H9 (cell line): ENCODE measurements around the gene UBFD1. TPM values are rescaled to one million over a fixed set of nuclear protein-coding genes. Genes with fewer than 3 reads are reported as not detected.

Source experiments
- DNase-seq: peaks from one replicate; pipeline ENCODE4 v3.0.0-alpha.2; 2017
- H2AFZ ChIP-seq: one replicate; pipeline ENCODE4 v1.6.1; 2013; ENCODE audit warnings: mild to moderate bottlenecking, low read length, control low read depth, moderate library complexity
- H2AK5ac ChIP-seq: 2 replicates; pipeline ENCODE4 v1.6.1; 2013; ENCODE audit warnings: low read length, control low read depth, mixed read lengths; ENCODE audit not compliant: insufficient read length
- H2BK120ac ChIP-seq: one replicate; pipeline ENCODE4 v1.6.1; 2013; ENCODE audit warnings: low read depth, mild to moderate bottlenecking, low read length, control low read depth, inconsistent platforms; ENCODE audit not compliant: poor library complexity, severe bottlenecking
- H2BK12ac ChIP-seq: 2 replicates; pipeline ENCODE4 v1.6.1; 2013; ENCODE audit warnings: low read length, control low read depth, mixed read lengths, low read depth; ENCODE audit not compliant: insufficient read length
- H2BK15ac ChIP-seq: 2 replicates; pipeline ENCODE4 v1.6.1; 2013; ENCODE audit warnings: low read depth, low read length, control low read depth
- H2BK20ac ChIP-seq: one replicate; pipeline ENCODE4 v1.6.1; 2013; ENCODE audit warnings: low read depth, mild to moderate bottlenecking, low read length, control low read depth, inconsistent platforms; ENCODE audit not compliant: poor library complexity, severe bottlenecking
- H2BK5ac ChIP-seq: 2 replicates; pipeline ENCODE4 v1.6.1; 2013; ENCODE audit warnings: low read length, control low read depth, mixed read lengths; ENCODE audit not compliant: insufficient read length
- H3K14ac ChIP-seq: 2 replicates; pipeline ENCODE4 v1.6.1; 2013; ENCODE audit warnings: low read length, control low read depth; ENCODE audit not compliant: insufficient read depth
- H3K18ac ChIP-seq: 2 replicates; pipeline ENCODE4 v1.6.1; 2013; ENCODE audit warnings: low read depth, mild to moderate bottlenecking, mixed read lengths, low read length, control low read depth; ENCODE audit not compliant: insufficient read length
- H3K23ac ChIP-seq: 2 replicates; pipeline ENCODE4 v1.6.1; 2013; ENCODE audit warnings: low read length, control low read depth, mixed read lengths, low read depth; ENCODE audit not compliant: insufficient read length
- H3K23me2 ChIP-seq: 2 replicates; pipeline ENCODE4 v1.6.1; 2013; ENCODE audit warnings: low read depth, mild to moderate bottlenecking, mixed read lengths, low read length, control low read depth; ENCODE audit not compliant: insufficient read length, poor library complexity, severe bottlenecking
- H3K27ac ChIP-seq: 2 replicates; pipeline ENCODE4 v1.5.1; 2013; ENCODE audit warnings: low read length, control low read depth, mixed read lengths, low read depth; ENCODE audit not compliant: insufficient read length
- H3K27me3 ChIP-seq: 2 replicates; pipeline ENCODE4 v1.6.1; 2013; ENCODE audit warnings: low read length, control low read depth, inconsistent platforms; ENCODE audit not compliant: insufficient read depth
- H3K4ac ChIP-seq: 2 replicates; pipeline ENCODE4 v1.6.1; 2013; ENCODE audit warnings: low read depth, mild to moderate bottlenecking, control low read depth, inconsistent platforms, low read length, moderate library complexity
- H3K4me1 ChIP-seq: 2 replicates; pipeline ENCODE4 v1.6.1; 2013; ENCODE audit warnings: low read length, control low read depth, inconsistent platforms; ENCODE audit not compliant: insufficient read depth
- H3K4me2 ChIP-seq: 2 replicates; pipeline ENCODE4 v1.6.1; 2013; ENCODE audit warnings: low read length, control low read depth, mixed read lengths; ENCODE audit not compliant: insufficient read length, insufficient read depth
- H3K56ac ChIP-seq: 2 replicates; pipeline ENCODE4 v1.6.1; 2013; ENCODE audit warnings: low read depth, mild to moderate bottlenecking, mixed read lengths, low read length, control low read depth; ENCODE audit not compliant: insufficient read length
- H3K79me1 ChIP-seq: 2 replicates; pipeline ENCODE4 v1.6.1; 2013; ENCODE audit warnings: low read depth, mild to moderate bottlenecking, moderate library complexity, low read length, control low read depth, inconsistent platforms; ENCODE audit not compliant: insufficient read depth, poor library complexity, severe bottlenecking
- H3K79me2 ChIP-seq: 2 replicates; pipeline ENCODE4 v1.6.1; 2013; ENCODE audit warnings: low read length, control low read depth, inconsistent platforms; ENCODE audit not compliant: insufficient read depth
- H3K9ac ChIP-seq: 2 replicates; pipeline ENCODE4 v1.6.1; 2013; ENCODE audit warnings: low read length, control low read depth, mixed read lengths; ENCODE audit not compliant: insufficient read length; ENCODE audit errors: extremely low read depth
- H3K9me3 ChIP-seq: one replicate; pipeline ENCODE4 v1.6.1; 2013; ENCODE audit warnings: low read depth, low read length, inconsistent platforms; ENCODE audit not compliant: control insufficient read depth
- H3T11ph ChIP-seq: one replicate; pipeline ENCODE4 v1.6.1; 2013; ENCODE audit warnings: mild to moderate bottlenecking, low read length, control low read depth, inconsistent platforms
- H4K20me1 ChIP-seq: one replicate; pipeline ENCODE4 v1.6.1; 2013; ENCODE audit not compliant: control insufficient read depth, insufficient read length, insufficient read depth
- H4K5ac ChIP-seq: 2 replicates; pipeline ENCODE4 v1.6.1; 2013; ENCODE audit warnings: low read depth, mild to moderate bottlenecking, mixed read lengths, low read length, control low read depth; ENCODE audit not compliant: insufficient read length
- H4K8ac ChIP-seq: replicated peaks from 2 replicates; pipeline ENCODE4 v1.6.1; 2013; ENCODE audit warnings: low read length, control low read depth, mixed read lengths, low read depth; ENCODE audit not compliant: insufficient read length
- H4K91ac ChIP-seq: 2 replicates; pipeline ENCODE4 v1.6.1; 2013; ENCODE audit warnings: low read depth, mild to moderate bottlenecking, moderate library complexity, mixed read lengths, low read length, control low read depth; ENCODE audit not compliant: insufficient read length
- H3K27ac Mint-ChIP-seq, 3 experiments: 2 replicates in 2 of 3; 3 replicates in 1 of 3; pipeline ENCODE4 v1.8.0; 2020 to 2021; ENCODE audit warnings: mixed read lengths in 3 of 3, mild to moderate bottlenecking in 1 of 3, moderate library complexity in 1 of 3
- H3K27me3 Mint-ChIP-seq: 2 replicates; pipeline ENCODE4 v1.8.0; 2021; ENCODE audit warnings: low read depth, mild to moderate bottlenecking, moderate library complexity, mixed read lengths
- H3K36me3 Mint-ChIP-seq, 3 experiments: 2 replicates in 2 of 3; 3 replicates in 1 of 3; pipeline ENCODE4 v1.8.0; 2020 to 2021; ENCODE audit warnings: low read depth in 3 of 3, mixed read lengths in 3 of 3; ENCODE audit not compliant: insufficient read depth in 1 of 3
- H3K4me1 Mint-ChIP-seq, 2 experiments: 2 replicates each; pipeline ENCODE4 v1.8.0; 2020; ENCODE audit warnings: mixed read lengths in 2 of 2
- H3K4me3 Mint-ChIP-seq, 2 experiments: 2 replicates in 1 of 2; 3 replicates in 1 of 2; pipeline ENCODE4 v1.8.0; 2020 to 2021; ENCODE audit warnings: mild to moderate bottlenecking in 2 of 2, mixed read lengths in 2 of 2, moderate library complexity in 1 of 2
- H3K9me3 Mint-ChIP-seq, 2 experiments: 2 replicates in 1 of 2; 3 replicates in 1 of 2; pipeline ENCODE4 v1.8.0; 2020; ENCODE audit warnings: mild to moderate bottlenecking in 2 of 2, mixed read lengths in 2 of 2, moderate library complexity in 1 of 2
- WGBS: extraction: QIAGEN DNeasy Blood & Tissue Kit; methylation state at CpG from one replicate; pipeline ENCODE4 v1.1.7; 2013; ENCODE audit warnings: missing lambda C conversion rate, low lambda C conversion rate, mixed read lengths; ENCODE audit not compliant: insufficient read length; ENCODE audit errors: extremely low coverage; 5-methylcytosine and 5-hydroxymethylcytosine counted together
- total RNA-seq: library from RNA; stranded (reverse); gene quantifications from 2 replicates; pipeline ENCODE4 v1.2.1, GENCODE V29; 2021
- TF ChIP-seq, protein P1 (sequence below): fragments of 200-600 bp; sonication (generic); conservative IDR thresholded peaks from 3 replicates; pipeline ENCODE4 v1.8.0; 2021; ENCODE audit warnings: antibody characterized with exemption, mild to moderate bottlenecking

Gene UBFD1
- total RNA-seq, 1 experiment from 2014 or later = 107 TPM

DNA sequence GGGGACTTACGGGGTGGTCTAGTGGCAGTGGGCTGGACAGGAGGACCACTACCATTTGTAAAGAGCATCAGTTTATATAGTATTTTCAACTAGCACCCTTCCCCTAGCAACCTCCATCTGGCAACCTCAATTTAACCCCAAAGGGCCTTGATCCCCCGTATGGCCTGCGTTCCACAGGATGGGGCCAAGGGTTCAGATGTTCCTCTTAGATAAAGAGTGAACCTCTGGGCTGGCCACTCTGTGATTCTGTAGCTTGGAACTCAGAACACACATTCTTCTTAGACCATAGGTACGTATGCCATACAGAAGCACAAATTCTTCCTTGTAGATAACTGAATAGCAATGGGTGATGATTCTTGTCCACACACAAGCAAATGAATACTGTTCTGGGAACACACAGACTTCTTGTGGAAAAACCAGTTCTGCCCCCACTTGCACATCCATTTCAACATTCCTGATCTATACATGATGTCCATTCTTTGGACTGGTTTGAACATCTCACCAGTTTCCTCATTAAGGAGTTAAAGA, 45.3 kb upstream of the UBFD1 start:
- H3T11ph ChIP-seq = no peak overlapping the region

More for the DNA sequence above, 45.3 kb upstream of the UBFD1 start:
- peaks cover 3% of the 10 kb centered on the region for H3K79me1 ChIP-seq
- H4K5ac ChIP-seq = no peak overlapping the region
- no peak overlapping the region for H2AFZ ChIP-seq
- H3K9me3 ChIP-seq = no peaks in the 10 kb centered on the region
- no peak overlapping the region for H3K4ac ChIP-seq
- Mint-ChIP-seq H3K4me3 (no peak overlapping the region), H3K27ac (no peak overlapping the region), H3K27me3 (no peaks in the 10 kb centered on the region), H3K4me1 (peaks cover 11 to 12% of the 10 kb centered on the region in 2 experiments), H3K36me3 (peaks cover 9 to 32% (median 20%) of the 10 kb centered on the region in 3 experiments; a peak in 6 of 7 replicates), H3K9me3 (peaks cover 0 to 7% of the 10 kb centered on the region in 2 experiments; a peak in 1 of 5 replicates)
- H3K27me3 ChIP-seq = no peaks in the 10 kb centered on the region
- no peak overlapping the region for H2BK120ac ChIP-seq
- no peaks in the 10 kb centered on the region for H4K20me1 ChIP-seq
- no peak overlapping the region for H2BK20ac ChIP-seq
- H3K4me1 ChIP-seq = no peaks in the 10 kb centered on the region
- no peak for DNase-seq
- H3K56ac ChIP-seq = no peak overlapping the region
- no peak overlapping the region for H3K14ac ChIP-seq
- no peak overlapping the region for H3K18ac ChIP-seq
- TF ChIP-seq, protein P1, sequence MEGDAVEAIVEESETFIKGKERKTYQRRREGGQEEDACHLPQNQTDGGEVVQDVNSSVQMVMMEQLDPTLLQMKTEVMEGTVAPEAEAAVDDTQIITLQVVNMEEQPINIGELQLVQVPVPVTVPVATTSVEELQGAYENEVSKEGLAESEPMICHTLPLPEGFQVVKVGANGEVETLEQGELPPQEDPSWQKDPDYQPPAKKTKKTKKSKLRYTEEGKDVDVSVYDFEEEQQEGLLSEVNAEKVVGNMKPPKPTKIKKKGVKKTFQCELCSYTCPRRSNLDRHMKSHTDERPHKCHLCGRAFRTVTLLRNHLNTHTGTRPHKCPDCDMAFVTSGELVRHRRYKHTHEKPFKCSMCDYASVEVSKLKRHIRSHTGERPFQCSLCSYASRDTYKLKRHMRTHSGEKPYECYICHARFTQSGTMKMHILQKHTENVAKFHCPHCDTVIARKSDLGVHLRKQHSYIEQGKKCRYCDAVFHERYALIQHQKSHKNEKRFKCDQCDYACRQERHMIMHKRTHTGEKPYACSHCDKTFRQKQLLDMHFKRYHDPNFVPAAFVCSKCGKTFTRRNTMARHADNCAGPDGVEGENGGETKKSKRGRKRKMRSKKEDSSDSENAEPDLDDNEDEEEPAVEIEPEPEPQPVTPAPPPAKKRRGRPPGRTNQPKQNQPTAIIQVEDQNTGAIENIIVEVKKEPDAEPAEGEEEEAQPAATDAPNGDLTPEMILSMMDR = no peak
- no peak overlapping the region for H3K9ac ChIP-seq
- no peak overlapping the region for H3K27ac ChIP-seq
- no peak overlapping the region for H4K91ac ChIP-seq
- no peak overlapping the region for H2BK12ac ChIP-seq
- no peak overlapping the region for H3K4me2 ChIP-seq
- H2BK5ac ChIP-seq = no peak overlapping the region
- H2AK5ac ChIP-seq = no peak overlapping the region
- peaks cover 14% of the 10 kb centered on the region for H3K23me2 ChIP-seq
- no peak overlapping the region for H3K23ac ChIP-seq
- H3K79me2 ChIP-seq = peaks cover 22% of the 10 kb centered on the region; the same call in 1 of the 2 replicates
- WGBS = no CpG with 5 or more reads among the region's 4 CpGs
- H4K8ac ChIP-seq = no peak overlapping the region
- no peak overlapping the region for H2BK15ac ChIP-seq
